ENCODE measurements around the gene IQSEC1.

Gene IQSEC1

GRCh38 chr3:13028010-13028821, 45.0 kb downstream of the IQSEC1 start:
- no peak for DNase-seq (ENCODE audit: low read depth in 2 of 2)

DNA sequence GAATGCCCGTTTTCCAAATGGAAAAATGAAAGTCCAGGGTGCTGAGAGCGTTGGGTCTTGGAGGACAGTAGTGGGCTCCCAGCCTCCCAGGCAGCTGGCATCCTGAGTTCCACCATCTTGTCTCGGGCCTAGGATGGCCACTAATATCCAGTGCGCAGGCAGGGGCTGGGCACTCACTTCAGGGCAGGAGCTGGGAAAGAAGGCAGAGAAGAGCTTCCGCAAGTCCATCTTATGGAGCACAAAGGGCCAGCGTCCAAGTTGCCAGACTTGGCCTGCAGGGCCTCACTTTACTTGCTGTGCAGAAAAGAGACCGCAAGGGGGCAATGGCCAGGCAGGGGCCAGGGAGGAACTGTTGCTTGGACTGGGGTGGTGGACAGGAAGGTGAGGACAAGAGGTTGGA, 46.1 kb downstream of the IQSEC1 start:
- no peak for DNase-seq (ENCODE audit: low read depth in 2 of 2)

GRCh38 chr3:13026534-13026933, 46.7 kb downstream of the IQSEC1 start:
- DNase-seq (ENCODE audit: low read depth in 2 of 2), result no peak

- DNase-seq (ENCODE audit: low read depth in 2 of 2), result no peak
Observed at GRCh38 chr3:13025778-13026518, 47.3 kb downstream of the IQSEC1 start.

DNA sequence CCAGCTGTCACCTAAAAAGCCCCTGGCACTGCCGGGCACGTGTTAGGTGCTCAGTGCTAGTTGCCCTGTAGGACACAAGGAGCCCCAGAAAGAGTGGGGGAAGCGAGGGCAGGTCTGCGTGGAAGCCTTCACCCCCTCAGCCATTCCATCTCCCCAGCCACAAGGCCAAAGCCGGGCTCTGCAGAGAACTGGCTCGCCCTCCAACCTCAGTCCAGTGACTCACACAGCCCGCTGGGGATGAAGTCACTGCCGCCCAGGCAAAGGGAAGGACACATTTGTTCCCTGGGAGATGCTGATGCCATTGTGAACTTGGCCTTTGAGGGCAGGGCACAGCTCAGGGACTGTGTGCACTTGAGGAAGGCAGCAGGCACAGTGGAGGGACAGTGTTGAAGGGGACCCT, 48.1 kb downstream of the IQSEC1 start:
- DNase-seq (ENCODE audit: low read depth in 2 of 2), result no peak

GRCh38 chr3:13024765-13025065, 48.5 kb downstream of the IQSEC1 start:
- DNase-seq (ENCODE audit: low read depth in 2 of 2), result no peak

GRCh38 chr3:13023971-13024764, 49.1 kb downstream of the IQSEC1 start:
- DNase-seq (ENCODE audit: low read depth in 2 of 2), result no peak

DNA sequence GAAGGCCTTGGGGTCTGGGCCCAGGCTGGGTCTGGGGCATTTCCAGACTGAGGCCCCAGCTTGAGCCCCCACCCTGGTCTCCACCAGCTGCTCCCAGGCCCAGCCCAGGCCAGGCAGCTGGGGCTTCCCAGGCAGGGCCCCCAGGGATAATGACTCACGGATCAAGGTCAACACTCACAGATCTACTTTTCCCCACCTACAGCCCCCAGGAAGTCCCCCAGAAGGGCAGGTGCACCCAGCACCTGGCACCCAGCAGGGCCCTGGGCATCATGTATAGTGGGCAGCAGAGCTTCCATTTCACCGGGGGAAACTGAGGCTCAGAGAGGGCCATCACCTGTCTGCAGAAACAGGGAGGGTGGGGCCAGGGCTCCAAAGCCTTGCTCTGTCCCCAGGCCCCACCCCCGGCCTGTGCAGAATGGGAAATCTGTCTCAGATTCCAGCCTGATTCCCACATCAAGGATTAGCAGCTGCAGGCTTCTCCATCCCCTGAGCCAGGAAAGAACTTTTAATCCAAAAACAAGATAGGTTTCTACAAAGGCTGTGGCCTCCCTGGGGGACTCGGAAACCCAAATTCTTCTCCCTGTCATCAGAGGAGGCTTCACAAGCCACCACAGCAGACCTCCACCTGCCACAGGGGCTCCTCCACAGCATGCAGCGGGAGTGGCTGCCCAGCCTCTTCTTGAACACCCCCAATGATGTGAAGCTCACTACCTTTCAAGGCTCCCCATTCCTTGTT, 49.8 kb downstream of the IQSEC1 start:
- no peak for DNase-seq (ENCODE audit: low read depth in 2 of 2)

GRCh38 chr3:13022348-13023234, 50.6 kb downstream of the IQSEC1 start:
- DNase-seq (ENCODE audit: low read depth in 2 of 2), result no peak

- DNase-seq (ENCODE audit: low read depth in 2 of 2), result no peak
Observed at GRCh38 chr3:13021141-13022114, 51.8 kb downstream of the IQSEC1 start.

GRCh38 chr3:13020159-13020750, 53.0 kb downstream of the IQSEC1 start:
- DNase-seq (ENCODE audit: low read depth in 2 of 2), result no peak

DNA sequence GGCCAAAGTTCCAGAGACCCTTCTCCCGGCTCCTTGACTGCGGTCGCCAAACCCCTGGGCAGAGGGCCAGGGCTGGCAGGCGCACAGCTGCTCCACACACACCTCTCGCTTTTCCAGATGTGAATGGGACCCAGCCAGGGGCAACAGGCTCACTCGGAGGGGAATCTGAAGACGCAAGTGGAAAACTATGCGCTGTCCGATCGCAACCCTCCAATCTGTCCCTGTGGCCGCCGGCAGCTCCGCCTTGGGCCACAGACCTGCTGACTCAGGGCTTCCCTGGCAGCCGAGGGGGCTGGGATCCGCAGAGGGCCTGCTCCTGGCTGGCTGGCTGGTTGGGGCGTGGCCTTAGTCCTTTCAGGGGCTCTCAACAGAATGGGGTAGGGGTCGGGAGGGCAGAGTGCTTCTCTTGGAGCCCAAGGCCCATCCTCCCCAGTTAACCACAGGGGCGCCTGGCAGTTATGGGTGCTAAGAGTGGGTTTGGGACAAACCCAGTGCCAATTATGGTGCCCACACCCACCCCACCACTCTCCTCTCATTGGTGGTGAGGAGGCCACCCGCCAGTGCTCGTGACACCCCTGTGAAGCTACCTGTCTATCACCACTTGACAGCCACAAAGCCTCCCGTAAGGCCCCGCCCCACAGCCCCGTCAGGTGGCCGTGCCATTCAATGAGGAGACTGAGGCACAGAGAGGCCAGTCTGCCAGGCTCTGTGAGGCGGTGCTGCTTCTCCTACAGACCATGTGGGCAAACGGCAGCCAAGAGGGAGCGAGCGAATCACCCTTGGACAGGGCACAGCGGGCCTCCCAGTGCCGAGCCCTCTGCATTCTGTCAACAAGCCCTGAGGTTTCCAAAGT, 53.8 kb downstream of the IQSEC1 start:
- no peak for DNase-seq (ENCODE audit: low read depth in 2 of 2)

DNA sequence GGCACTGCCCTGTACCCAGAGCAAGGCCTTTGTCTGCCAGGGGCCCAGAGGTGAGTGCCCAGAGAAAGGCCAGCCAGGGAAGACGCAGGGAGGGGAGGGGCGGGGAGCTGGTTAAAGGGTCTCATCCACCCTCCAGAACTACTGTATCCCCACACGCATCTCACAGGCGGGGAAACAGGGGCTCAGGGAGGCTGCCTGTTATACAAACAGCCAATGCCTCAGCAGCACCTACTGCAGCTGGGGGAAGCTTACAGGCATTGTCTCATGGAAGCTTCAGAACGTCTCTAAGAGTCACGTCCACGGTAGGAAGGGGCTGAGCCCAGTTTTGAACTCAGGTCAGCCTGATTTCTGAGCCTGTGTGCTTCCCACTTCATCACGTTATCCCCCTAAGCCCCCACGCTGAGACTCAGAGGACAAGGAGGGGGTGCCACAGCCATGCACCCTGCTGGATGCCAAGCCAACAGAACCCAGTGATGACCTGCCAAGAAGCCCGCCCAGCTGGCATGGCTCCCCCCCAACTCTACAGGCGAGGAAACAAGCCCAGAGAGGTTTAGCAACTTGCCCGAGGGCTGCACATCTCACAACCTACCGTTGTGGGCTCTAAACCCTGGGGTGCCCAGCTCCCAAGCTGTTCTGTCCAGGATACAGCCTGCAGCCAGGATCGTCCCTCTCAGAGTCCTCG, 54.5 kb downstream of the IQSEC1 start:
- no peak for DNase-seq (ENCODE audit: low read depth in 2 of 2)

GRCh38 chr3:13018043-13018451, 55.2 kb downstream of the IQSEC1 start:
- DNase-seq (ENCODE audit: low read depth in 2 of 2), result no peak

- DNase-seq (ENCODE audit: low read depth in 2 of 2), result no peak
Observed at GRCh38 chr3:13017361-13018042, 55.7 kb downstream of the IQSEC1 start.

GRCh38 chr3:13016721-13017255, 56.4 kb downstream of the IQSEC1 start:
- no peak for DNase-seq (ENCODE audit: low read depth in 2 of 2)
